WTC11 (cell line): ENCODE results near the gene NUP50. TPM values are rescaled to one million over a fixed set of nuclear protein-coding genes. Genes with fewer than 3 reads are reported as not detected.

Experiments
- ATAC-seq: fragments of 200-7000 bp; cut with Tn5 transposase; 2 replicates; pipeline ENCODE4 v1.10.0; 2021; ENCODE audit warnings: mild to moderate bottlenecking, moderate library complexity
- CTCF ChIA-PET: fragments of 300-600 bp; sonication (Branson Sonifier 250); formaldehyde crosslinking; loops from one replicate; lab custom pipeline; 2021; ENCODE audit warnings: antibody characterized with exemption; lab: Charles Lee
- POLR2A ChIA-PET: fragments of 350-600 bp; sonication (Branson Sonifier 250); formaldehyde crosslinking; loops from one replicate; lab custom pipeline; 2021; ENCODE audit warnings: antibody characterized with exemption; lab: Charles Lee
- DNase-seq: peaks from one replicate; pipeline ENCODE4 v3.0.0; 2021; ENCODE audit warnings: low spot score
- H3K27ac Mint-ChIP-seq: 2 replicates; pipeline ENCODE4 v1.8.0; 2021; ENCODE audit warnings: mixed read lengths
- H3K27me3 Mint-ChIP-seq: 2 replicates; pipeline ENCODE4 v1.8.0; 2021; ENCODE audit warnings: low read depth, mild to moderate bottlenecking, moderate library complexity, mixed read lengths
- H3K36me3 Mint-ChIP-seq: 2 replicates; pipeline ENCODE4 v1.8.0; 2021; ENCODE audit warnings: mixed read lengths
- H3K4me1 Mint-ChIP-seq: 2 replicates; pipeline ENCODE4 v1.8.0; 2022; ENCODE audit warnings: mixed read lengths
- H3K4me3 Mint-ChIP-seq: 2 replicates; pipeline ENCODE4 v1.8.0; 2021; ENCODE audit warnings: mild to moderate bottlenecking, moderate library complexity, mixed read lengths
- H3K9me3 Mint-ChIP-seq: 2 replicates; pipeline ENCODE4 v1.8.0; 2021; ENCODE audit warnings: mixed read lengths
- ATF1 ChIP-seq: sonication (generic); formaldehyde crosslinking; IDR thresholded peaks from 2 replicates; pipeline ENCODE4 v1.8.1; 2023; ENCODE audit warnings: mild to moderate bottlenecking, moderate library complexity, missing genetic modification reagents
- ETV6 ChIP-seq: sonication (generic); formaldehyde crosslinking; IDR thresholded peaks from 2 replicates; pipeline ENCODE4 v1.8.1; 2022; ENCODE audit warnings: mild to moderate bottlenecking, missing genetic modification reagents
- GABPB1 ChIP-seq: sonication (generic); formaldehyde crosslinking; IDR thresholded peaks from 2 replicates; pipeline ENCODE4 v1.8.1; 2023; ENCODE audit warnings: mild to moderate bottlenecking, missing genetic modification reagents
- GRHL2 ChIP-seq: fragments of 250-450 bp; sonication (Bioruptor Pico); IDR thresholded peaks from 2 replicates; pipeline ENCODE4 v1.8.0; 2022; ENCODE audit warnings: mild to moderate bottlenecking, moderate library complexity; ENCODE audit not compliant: insufficient replicate concordance, severe bottlenecking
- HMGA2 ChIP-seq: fragments of 250-450 bp; sonication (Bioruptor Pico); IDR thresholded peaks from 2 replicates; pipeline ENCODE4 v1.4.0; 2021; ENCODE audit warnings: mild to moderate bottlenecking, moderate library complexity
- JAZF1 ChIP-seq: fragments of 250-450 bp; sonication (Bioruptor Pico); IDR thresholded peaks from 2 replicates; pipeline ENCODE4 v1.9.0; 2021; ENCODE audit warnings: moderate library complexity, mild to moderate bottlenecking, inconsistent platforms
- NR2C2 ChIP-seq: sonication (generic); formaldehyde crosslinking; IDR thresholded peaks from 2 replicates; pipeline ENCODE4 v1.8.0; 2022; ENCODE audit warnings: mild to moderate bottlenecking, missing genetic modification reagents
- SMAD3 ChIP-seq: sonication (generic); formaldehyde crosslinking; IDR thresholded peaks from 2 replicates; pipeline ENCODE4 v1.8.0; 2022; ENCODE audit warnings: missing genetic modification reagents, mild to moderate bottlenecking, borderline replicate concordance
- SP1 ChIP-seq: sonication (generic); formaldehyde crosslinking; conservative IDR thresholded peaks from 2 replicates; pipeline ENCODE4 v1.8.1; 2022; ENCODE audit warnings: missing genetic modification reagents
- TP53 ChIP-seq: sonication (generic); formaldehyde crosslinking; IDR thresholded peaks from 2 replicates; pipeline ENCODE4 v1.8.1; 2023; ENCODE audit warnings: mild to moderate bottlenecking, missing genetic modification reagents
- ZNF138 ChIP-seq: sonication (generic); formaldehyde crosslinking; conservative IDR thresholded peaks from 2 replicates; pipeline ENCODE4 v1.8.1; 2022; ENCODE audit warnings: mild to moderate bottlenecking, moderate library complexity, missing genetic modification reagents
- ZNF317 ChIP-seq: sonication (generic); formaldehyde crosslinking; IDR thresholded peaks from 2 replicates; pipeline ENCODE4 v1.8.1; 2023; ENCODE audit warnings: low read depth, mild to moderate bottlenecking, moderate library complexity, missing genetic modification reagents, borderline replicate concordance
- ZNF396 ChIP-seq: fragments of 250-450 bp; sonication (Bioruptor Pico); IDR thresholded peaks from 2 replicates; pipeline ENCODE4 v1.8.0; 2021; ENCODE audit warnings: mild to moderate bottlenecking, moderate library complexity, borderline replicate concordance
- ZNF423 ChIP-seq: fragments of 250-450 bp; sonication (Bioruptor Pico); IDR thresholded peaks from 2 replicates; pipeline ENCODE4 v2.1.2; 2022; ENCODE audit warnings: mild to moderate bottlenecking, moderate library complexity
- total RNA-seq: library from RNA; stranded (reverse); gene quantifications from 3 replicates; pipeline ENCODE4 v1.2.3, GENCODE V29; 2021
- TF ChIP-seq, protein P1 (sequence below): sonication (generic); formaldehyde crosslinking; IDR thresholded peaks from 2 replicates; pipeline ENCODE4 v1.8.1; 2023; ENCODE audit warnings: mild to moderate bottlenecking, missing genetic modification reagents, moderate library complexity
- TF ChIP-seq, protein P2 (sequence below): fragments of 250-450 bp; sonication (Bioruptor Pico); IDR thresholded peaks from 2 replicates; pipeline ENCODE4 v1.8.0; 2021; ENCODE audit warnings: mild to moderate bottlenecking
- TF ChIP-seq, protein P3 (sequence below): sonication (generic); formaldehyde crosslinking; IDR thresholded peaks from 2 replicates; pipeline ENCODE4 v1.8.1; 2023; ENCODE audit warnings: mild to moderate bottlenecking, moderate library complexity, missing genetic modification reagents
- TF ChIP-seq, protein P4 (sequence below): sonication (generic); formaldehyde crosslinking; IDR thresholded peaks from 2 replicates; pipeline ENCODE4 v1.8.1; 2023; ENCODE audit warnings: mild to moderate bottlenecking, missing genetic modification reagents, moderate library complexity
- TF ChIP-seq, protein P5 (sequence below): fragments of 250-450 bp; sonication (Bioruptor Pico); IDR thresholded peaks from 2 replicates; pipeline ENCODE4 v2.1.2; 2022; ENCODE audit warnings: mild to moderate bottlenecking, moderate library complexity
- TF ChIP-seq, protein P6 (sequence below): sonication (generic); formaldehyde crosslinking; IDR thresholded peaks from 2 replicates; pipeline ENCODE4 v1.8.1; 2022; ENCODE audit warnings: low read depth, missing genetic modification reagents, borderline replicate concordance
- TF ChIP-seq, protein P7 (sequence below): sonication (generic); formaldehyde crosslinking; IDR thresholded peaks from 2 replicates; pipeline ENCODE4 v1.8.0; 2022; ENCODE audit warnings: mild to moderate bottlenecking, missing genetic modification reagents
- TF ChIP-seq, protein P8 (sequence below): sonication (generic); formaldehyde crosslinking; conservative IDR thresholded peaks from 2 replicates; pipeline ENCODE4 v1.8.1; 2022; ENCODE audit warnings: mild to moderate bottlenecking, missing genetic modification reagents

NUP50 gene
- total RNA-seq, 1 experiment from 2014 or later = 131 TPM

DNA sequence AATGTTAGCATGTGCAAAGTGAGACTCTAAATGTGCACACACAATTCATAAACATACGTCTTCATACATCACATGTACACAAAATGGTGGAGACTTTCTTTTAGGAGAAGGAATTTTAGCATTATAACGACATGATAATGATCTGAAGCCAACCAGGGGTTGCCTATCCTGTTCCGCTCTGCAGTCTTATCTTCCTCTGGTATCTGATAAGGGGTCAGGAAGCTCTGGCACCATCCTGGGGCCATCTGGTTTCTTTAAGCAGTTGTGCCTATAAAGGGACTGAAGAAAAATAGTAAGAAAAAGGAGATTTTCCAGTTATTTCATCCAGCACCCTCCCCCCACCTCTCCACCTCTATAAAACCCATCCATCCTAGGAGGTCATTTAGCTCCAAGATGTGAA lies 5.8 kb upstream of the NUP50 start (continued):
- TF ChIP-seq SP1 (CRISPR knock-in tag) (no peak), ZNF423 (no peak), TP53 (CRISPR knock-in tag) (no peak), GRHL2 (CRISPR knock-in tag) (no peak), ZNF138 (CRISPR knock-in tag) (no peak), JAZF1 (CRISPR knock-in tag) (no peak), HMGA2 (CRISPR knock-in tag) (no peak), ETV6 (CRISPR knock-in tag) (no peak)
- TF ChIP-seq, all 79 proteins: peak for 0

DNA sequence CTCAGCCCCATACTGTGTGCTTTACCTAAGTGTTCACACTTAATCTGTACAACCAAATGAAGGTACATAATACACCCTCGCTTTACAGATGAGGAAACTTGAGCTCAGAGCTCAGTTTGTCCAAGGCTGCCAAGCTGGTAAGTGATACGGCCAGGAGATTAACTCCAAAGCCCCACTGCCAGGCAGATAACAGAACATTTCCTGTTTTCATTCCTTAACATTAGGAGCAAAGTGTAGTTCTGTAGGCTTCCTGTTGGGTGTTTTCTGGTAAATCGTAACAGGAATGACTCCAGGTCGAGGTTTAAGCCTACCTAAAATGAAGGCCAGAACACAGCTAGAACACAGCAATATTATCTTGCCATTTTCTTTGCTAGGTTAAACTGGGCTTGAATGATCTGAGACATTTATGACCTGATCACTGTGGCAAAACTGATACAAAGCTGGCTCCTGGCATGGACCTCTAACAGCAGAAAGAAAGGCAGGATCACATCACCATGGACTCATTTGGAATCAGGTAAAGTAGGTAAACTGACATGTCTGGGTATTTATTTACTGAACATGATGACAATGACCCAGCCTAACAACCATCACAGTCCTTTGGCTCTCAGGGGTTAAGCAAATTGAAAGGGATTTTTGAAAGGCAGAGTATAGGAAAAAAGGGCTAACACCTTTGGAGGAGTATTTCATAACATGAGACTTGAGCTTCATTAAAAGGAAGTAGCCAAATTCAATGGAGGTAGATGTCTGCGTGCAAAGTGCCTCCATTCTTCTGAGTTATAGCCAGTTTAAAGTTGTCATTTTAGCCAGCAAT lies 3.9 kb upstream of the NUP50 start:
- Mint-ChIP-seq H3K27me3 (no peaks in the 10 kb centered on the region), H3K9me3 (no peaks in the 10 kb centered on the region), H3K4me1 (peaks cover 36% of the 10 kb centered on the region), H3K4me3 (peak overlapping the region; percentile 17), H3K36me3 (peaks cover 16% of the 10 kb centered on the region), H3K27ac (peak overlapping the region; percentile 93)
- ChIA-PET CTCF (interaction anchor here (1.0 to 1.4 kb wide), 5 partner anchors 10 to 339 kb away, joined by 3 to 5 read pairs (median 4); no protein-coding TSS in a partner anchor), POLR2A (no interaction called here)
- DNase-seq (no peak), ATAC-seq (peak; percentile 10; the same call in 1 of the 2 replicates)
- TF ChIP-seq, protein P1, sequence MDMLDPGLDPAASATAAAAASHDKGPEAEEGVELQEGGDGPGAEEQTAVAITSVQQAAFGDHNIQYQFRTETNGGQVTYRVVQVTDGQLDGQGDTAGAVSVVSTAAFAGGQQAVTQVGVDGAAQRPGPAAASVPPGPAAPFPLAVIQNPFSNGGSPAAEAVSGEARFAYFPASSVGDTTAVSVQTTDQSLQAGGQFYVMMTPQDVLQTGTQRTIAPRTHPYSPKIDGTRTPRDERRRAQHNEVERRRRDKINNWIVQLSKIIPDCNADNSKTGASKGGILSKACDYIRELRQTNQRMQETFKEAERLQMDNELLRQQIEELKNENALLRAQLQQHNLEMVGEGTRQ = no peak
- TF ChIP-seq NR2C2 (CRISPR knock-in tag) = no peak
- no peak for TF ChIP-seq ZNF138 (CRISPR knock-in tag)
- TF ChIP-seq, protein P2, sequence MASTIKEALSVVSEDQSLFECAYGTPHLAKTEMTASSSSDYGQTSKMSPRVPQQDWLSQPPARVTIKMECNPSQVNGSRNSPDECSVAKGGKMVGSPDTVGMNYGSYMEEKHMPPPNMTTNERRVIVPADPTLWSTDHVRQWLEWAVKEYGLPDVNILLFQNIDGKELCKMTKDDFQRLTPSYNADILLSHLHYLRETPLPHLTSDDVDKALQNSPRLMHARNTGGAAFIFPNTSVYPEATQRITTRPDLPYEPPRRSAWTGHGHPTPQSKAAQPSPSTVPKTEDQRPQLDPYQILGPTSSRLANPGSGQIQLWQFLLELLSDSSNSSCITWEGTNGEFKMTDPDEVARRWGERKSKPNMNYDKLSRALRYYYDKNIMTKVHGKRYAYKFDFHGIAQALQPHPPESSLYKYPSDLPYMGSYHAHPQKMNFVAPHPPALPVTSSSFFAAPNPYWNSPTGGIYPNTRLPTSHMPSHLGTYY (CRISPR knock-in tag) = no peak
- TF ChIP-seq, protein P3, sequence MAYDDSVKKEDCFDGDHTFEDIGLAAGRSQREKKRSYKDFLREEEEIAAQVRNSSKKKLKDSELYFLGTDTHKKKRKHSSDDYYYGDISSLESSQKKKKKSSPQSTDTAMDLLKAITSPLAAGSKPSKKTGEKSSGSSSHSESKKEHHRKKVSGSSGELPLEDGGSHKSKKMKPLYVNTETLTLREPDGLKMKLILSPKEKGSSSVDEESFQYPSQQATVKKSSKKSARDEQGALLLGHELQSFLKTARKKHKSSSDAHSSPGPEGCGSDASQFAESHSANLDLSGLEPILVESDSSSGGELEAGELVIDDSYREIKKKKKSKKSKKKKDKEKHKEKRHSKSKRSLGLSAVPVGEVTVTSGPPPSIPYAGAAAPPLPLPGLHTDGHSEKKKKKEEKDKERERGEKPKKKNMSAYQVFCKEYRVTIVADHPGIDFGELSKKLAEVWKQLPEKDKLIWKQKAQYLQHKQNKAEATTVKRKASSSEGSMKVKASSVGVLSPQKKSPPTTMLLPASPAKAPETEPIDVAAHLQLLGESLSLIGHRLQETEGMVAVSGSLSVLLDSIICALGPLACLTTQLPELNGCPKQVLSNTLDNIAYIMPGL (CRISPR knock-in tag) = no peak
- TF ChIP-seq SMAD3 (CRISPR knock-in tag) = no peak
- TF ChIP-seq ETV6 (CRISPR knock-in tag) = no peak
- TF ChIP-seq, protein P4, sequence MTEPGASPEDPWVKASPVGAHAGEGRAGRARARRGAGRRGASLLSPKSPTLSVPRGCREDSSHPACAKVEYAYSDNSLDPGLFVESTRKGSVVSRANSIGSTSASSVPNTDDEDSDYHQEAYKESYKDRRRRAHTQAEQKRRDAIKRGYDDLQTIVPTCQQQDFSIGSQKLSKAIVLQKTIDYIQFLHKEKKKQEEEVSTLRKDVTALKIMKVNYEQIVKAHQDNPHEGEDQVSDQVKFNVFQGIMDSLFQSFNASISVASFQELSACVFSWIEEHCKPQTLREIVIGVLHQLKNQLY (CRISPR knock-in tag) = no peak
- no peak for TF ChIP-seq ZNF396 (CRISPR knock-in tag)
- TF ChIP-seq, protein P5, sequence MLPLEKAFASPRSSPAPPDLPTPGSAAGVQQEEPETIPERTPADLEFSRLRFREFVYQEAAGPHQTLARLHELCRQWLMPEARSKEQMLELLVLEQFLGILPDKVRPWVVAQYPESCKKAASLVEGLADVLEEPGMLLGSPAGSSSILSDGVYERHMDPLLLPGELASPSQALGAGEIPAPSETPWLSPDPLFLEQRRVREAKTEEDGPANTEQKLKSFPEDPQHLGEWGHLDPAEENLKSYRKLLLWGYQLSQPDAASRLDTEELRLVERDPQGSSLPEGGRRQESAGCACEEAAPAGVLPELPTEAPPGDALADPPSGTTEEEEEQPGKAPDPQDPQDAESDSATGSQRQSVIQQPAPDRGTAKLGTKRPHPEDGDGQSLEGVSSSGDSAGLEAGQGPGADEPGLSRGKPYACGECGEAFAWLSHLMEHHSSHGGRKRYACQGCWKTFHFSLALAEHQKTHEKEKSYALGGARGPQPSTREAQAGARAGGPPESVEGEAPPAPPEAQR (CRISPR knock-in tag) = no peak
- no peak for TF ChIP-seq ATF1

DNA sequence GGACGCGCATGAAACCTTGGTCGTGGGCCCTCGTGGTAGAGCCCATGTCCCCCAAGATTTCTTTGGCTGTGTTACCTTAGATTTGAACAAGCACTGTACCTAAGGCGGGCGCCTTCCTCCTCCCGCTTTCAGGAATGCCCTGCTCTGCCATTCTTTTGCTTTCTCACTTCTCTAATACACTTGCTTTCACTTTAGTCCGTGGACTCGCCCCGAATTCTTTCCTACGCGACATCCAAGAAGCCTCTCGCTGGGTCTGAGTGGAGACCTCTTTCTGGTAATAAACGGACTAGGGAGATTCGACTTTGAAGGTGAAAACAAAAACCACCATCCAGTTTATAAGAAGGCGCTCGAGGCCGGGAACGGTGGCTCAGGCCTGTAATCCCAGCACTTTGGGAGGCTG lies 1.2 kb upstream of the NUP50 start:
- Mint-ChIP-seq H3K9me3 (no peaks in the 10 kb centered on the region), H3K4me3 (peak overlapping the region; percentile 92), H3K4me1 (peaks cover 48% of the 10 kb centered on the region), H3K27me3 (no peaks in the 10 kb centered on the region), H3K27ac (peak overlapping the region; percentile 98), H3K36me3 (peaks cover 7% of the 10 kb centered on the region)
- ChIA-PET CTCF (interaction anchor here (1.6 kb wide), 2 partner anchors 30 to 66 kb away, joined by 7 to 8 read pairs; no protein-coding TSS in a partner anchor), POLR2A (no interaction called here)
- DNase-seq = no peak
- ATAC-seq = no peak
- TF ChIP-seq, protein P1 = no peak
- TF ChIP-seq, protein P6, sequence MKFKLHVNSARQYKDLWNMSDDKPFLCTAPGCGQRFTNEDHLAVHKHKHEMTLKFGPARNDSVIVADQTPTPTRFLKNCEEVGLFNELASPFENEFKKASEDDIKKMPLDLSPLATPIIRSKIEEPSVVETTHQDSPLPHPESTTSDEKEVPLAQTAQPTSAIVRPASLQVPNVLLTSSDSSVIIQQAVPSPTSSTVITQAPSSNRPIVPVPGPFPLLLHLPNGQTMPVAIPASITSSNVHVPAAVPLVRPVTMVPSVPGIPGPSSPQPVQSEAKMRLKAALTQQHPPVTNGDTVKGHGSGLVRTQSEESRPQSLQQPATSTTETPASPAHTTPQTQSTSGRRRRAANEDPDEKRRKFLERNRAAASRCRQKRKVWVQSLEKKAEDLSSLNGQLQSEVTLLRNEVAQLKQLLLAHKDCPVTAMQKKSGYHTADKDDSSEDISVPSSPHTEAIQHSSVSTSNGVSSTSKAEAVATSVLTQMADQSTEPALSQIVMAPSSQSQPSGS (CRISPR knock-in tag) = no peak
- TF ChIP-seq, protein P7, sequence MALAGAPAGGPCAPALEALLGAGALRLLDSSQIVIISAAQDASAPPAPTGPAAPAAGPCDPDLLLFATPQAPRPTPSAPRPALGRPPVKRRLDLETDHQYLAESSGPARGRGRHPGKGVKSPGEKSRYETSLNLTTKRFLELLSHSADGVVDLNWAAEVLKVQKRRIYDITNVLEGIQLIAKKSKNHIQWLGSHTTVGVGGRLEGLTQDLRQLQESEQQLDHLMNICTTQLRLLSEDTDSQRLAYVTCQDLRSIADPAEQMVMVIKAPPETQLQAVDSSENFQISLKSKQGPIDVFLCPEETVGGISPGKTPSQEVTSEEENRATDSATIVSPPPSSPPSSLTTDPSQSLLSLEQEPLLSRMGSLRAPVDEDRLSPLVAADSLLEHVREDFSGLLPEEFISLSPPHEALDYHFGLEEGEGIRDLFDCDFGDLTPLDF (CRISPR knock-in tag) = no peak
- TF ChIP-seq GABPB1 (CRISPR knock-in tag) (no peak), ZNF317 (CRISPR knock-in tag) (no peak), ZNF396 (CRISPR knock-in tag) (no peak)
- TF ChIP-seq, protein P8, sequence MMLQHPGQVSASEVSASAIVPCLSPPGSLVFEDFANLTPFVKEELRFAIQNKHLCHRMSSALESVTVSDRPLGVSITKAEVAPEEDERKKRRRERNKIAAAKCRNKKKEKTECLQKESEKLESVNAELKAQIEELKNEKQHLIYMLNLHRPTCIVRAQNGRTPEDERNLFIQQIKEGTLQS (CRISPR knock-in tag) = no peak
